Right atrium auricular region (tissue), 2 donors: ENCODE data around the gene CFAP92. TPM values are rescaled to one million over a fixed set of nuclear protein-coding genes. Genes with fewer than 3 reads are reported as not detected.

Experiments
- DNase-seq: peaks from one replicate; pipeline ENCODE4 v3.0.0-alpha.2; 2019; ENCODE audit warnings: low spot score
- H3K27ac ChIP-seq, 2 donors: fragments of 200-600 bp; sonication (generic); 1 replicate in 1 of 2; 2 replicates in 1 of 2; pipeline ENCODE4 v1.5.1; 2016 to 2019
- H3K27me3 ChIP-seq, 2 donors: fragments of 200-600 bp; sonication (generic); one replicate each; pipeline versions ENCODE4 v1.5.1 to v1.6.0; 2017 to 2019
- H3K36me3 ChIP-seq: fragments of 200-600 bp; sonication (generic); one replicate; pipeline ENCODE4 v1.5.1; 2016
- H3K4me1 ChIP-seq, 2 donors: fragments of 200-600 bp; sonication (generic); one replicate each; pipeline versions ENCODE4 v1.5.1 to v1.6.0; 2017 to 2019
- H3K4me3 ChIP-seq, 2 donors: fragments of 200-600 bp; sonication (generic); 1 replicate in 1 of 2; 2 replicates in 1 of 2; pipeline ENCODE4 v1.5.1; 2017 to 2019; ENCODE audit warnings: mild to moderate bottlenecking in 1 of 2, moderate library complexity in 1 of 2
- H3K9me3 ChIP-seq, 2 donors: fragments of 200-600 bp; sonication (generic); one replicate each; pipeline ENCODE4 v1.5.1; 2019
- CTCF ChIP-seq, 2 donors: fragments of 200-600 bp; sonication (generic); IDR thresholded peaks; one replicate each; pipeline ENCODE4 v1.5.1; 2019; ENCODE audit warnings: antibody characterized with exemption in 2 of 2
- total RNA-seq, 2 donors: library from RNA; depleted of rRNA; stranded (reverse); fragments of >200 nt; gene quantifications; one replicate each; pipeline ENCODE4 v1.1.0, GENCODE V29; 2016

The CFAP92 gene
- total RNA-seq, 2 donors from 2014 or later, result not detected

GRCh38 chr3:128923576-128923975 lies 70.3 kb downstream of the CFAP92 start:
- DNase-seq, result no peak
- Histone ChIP-seq H3K4me1 (no peaks in the 10 kb centered on the region), H3K4me3 (no peak overlapping the region), H3K27ac (no peak overlapping the region), H3K27me3 (no peaks in the 10 kb centered on the region), H3K9me3 (peaks cover 0 to 6% of the 10 kb centered on the region in 2 donors), H3K36me3 (no peaks in the 10 kb centered on the region)
- TF ChIP-seq CTCF (IDR thresholded peaks at IDR 0.05), result no peak

DNA sequence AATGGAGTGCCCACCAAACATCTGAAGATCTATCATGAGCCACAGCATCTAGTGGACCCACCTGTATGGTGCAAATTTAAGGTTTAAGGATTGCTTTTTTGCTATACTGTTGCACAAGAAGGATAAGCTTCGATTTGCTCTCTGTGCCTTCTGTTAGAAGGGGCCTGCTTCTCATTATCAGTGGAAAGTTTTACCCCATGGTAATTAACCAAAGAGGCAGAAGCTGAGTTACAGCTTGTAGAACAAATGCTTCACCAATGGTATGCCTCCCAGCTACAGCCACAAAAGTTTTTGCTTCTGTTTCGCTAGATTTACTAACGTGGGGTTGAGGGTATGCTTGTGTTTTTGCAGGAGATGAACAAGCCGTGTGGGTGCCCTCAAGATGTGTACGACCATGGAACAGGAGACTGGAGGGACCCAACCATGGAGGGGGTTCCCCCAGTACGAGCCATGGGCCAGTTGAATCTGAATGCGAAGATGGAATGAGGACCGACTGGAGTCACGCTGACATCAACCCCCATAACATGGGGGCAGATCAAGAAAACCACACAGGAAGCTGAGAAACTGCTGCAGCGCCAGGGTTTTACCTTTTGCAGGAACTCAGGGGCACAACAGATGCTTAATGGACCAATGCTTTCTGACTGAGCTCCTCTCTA lies 70.9 kb downstream of the CFAP92 start:
- no peak for DNase-seq
- no peaks in the 10 kb centered on the region for H3K27me3 ChIP-seq
- H3K27ac ChIP-seq, result no peak overlapping the region
- no peak overlapping the region for H3K4me3 ChIP-seq
- H3K9me3 ChIP-seq, result peaks cover 0 to 6% of the 10 kb centered on the region in 2 donors
- H3K36me3 ChIP-seq, result no peaks in the 10 kb centered on the region
- H3K4me1 ChIP-seq, result no peaks in the 10 kb centered on the region
- no peak for TF ChIP-seq CTCF (IDR thresholded peaks at IDR 0.05)

GRCh38 chr3:128919988-128920387 lies 73.9 kb downstream of the CFAP92 start:
- Histone ChIP-seq H3K9me3 (peaks cover 0 to 6% of the 10 kb centered on the region in 2 donors), H3K27ac (no peak overlapping the region), H3K36me3 (no peaks in the 10 kb centered on the region), H3K4me1 (no peaks in the 10 kb centered on the region), H3K4me3 (no peak overlapping the region), H3K27me3 (no peaks in the 10 kb centered on the region)
- no peak for TF ChIP-seq CTCF (IDR thresholded peaks at IDR 0.05)
- no peak for DNase-seq

GRCh38 chr3:128917291-128917690 lies 76.6 kb downstream of the CFAP92 start:
- Histone ChIP-seq H3K36me3 (peaks cover 25% of the 10 kb centered on the region), H3K4me1 (no peaks in the 10 kb centered on the region), H3K4me3 (no peak overlapping the region), H3K27me3 (no peaks in the 10 kb centered on the region), H3K27ac (no peak overlapping the region), H3K9me3 (peaks cover 0 to 6% of the 10 kb centered on the region in 2 donors)
- TF ChIP-seq CTCF (IDR thresholded peaks at IDR 0.05), result peak in 1 of 2 donors; percentile 36
- DNase-seq, result no peak

- Histone ChIP-seq H3K4me3 (no peak overlapping the region), H3K36me3 (peaks cover 44% of the 10 kb centered on the region), H3K4me1 (peaks cover 0 to 10% of the 10 kb centered on the region in 2 donors), H3K27ac (no peak overlapping the region), H3K27me3 (no peaks in the 10 kb centered on the region), H3K9me3 (no peaks in the 10 kb centered on the region)
- no peak for DNase-seq
- no peak for TF ChIP-seq CTCF (IDR thresholded peaks at IDR 0.05)
Observed at GRCh38 chr3:128914966-128915645, 78.8 kb downstream of the CFAP92 start.
